Posterior vena cava (tissue), 2 donors: Measurements from ENCODE around the gene CLSTN3. TPM values are rescaled to one million over a fixed set of nuclear protein-coding genes. Genes with fewer than 3 reads are reported as not detected.

ENCODE experiments used
- DNase-seq: peaks from one replicate; pipeline ENCODE4 v3.0.0-alpha.2; 2020; ENCODE audit warnings: low spot score
- intact Hi-C, 2 donors: fragments of 100-400 bp; cut with DNase I; formaldehyde crosslinking; loops; one replicate each; pipeline versions ENCODE4 v1.14.1 to v1.14.2; 2022 to 2023
- long read RNA-seq, 2 donors: library from polyadenylated mRNA; unstranded; transcript quantifications; one replicate each; pipeline ENCODE4 v2.0.0, GENCODE V29; 2020 to 2021
- total RNA-seq, 2 donors: library from RNA; stranded (reverse); fragmentation: NEBNext Ultra II Directional; extraction: Animal tissue kit (Norgen Biotek cat#: 25700); gene quantifications; one replicate each; pipeline ENCODE4 v1.2.1, GENCODE V29; 2021
- donor health status: DM: yes; HTN: yes; CAD: no.
- donor health status: DM: yes; HTN: yes; CAD: no.

CLSTN3 gene
- total RNA-seq: 10 to 100 TPM; 31.0 to 31.7 TPM
- long read RNA-seq, donor 1, partial matches to known transcripts: 5 of 6 reads
- long read RNA-seq, donor 1, other reads (novel, unspliced or antisense): 1 of 6 reads
- long read RNA-seq, donor 2, partial matches to known transcripts: 12 of 13 reads
- long read RNA-seq, donor 2, other reads (novel, unspliced or antisense): 1 of 13 reads

GRCh38 chr12:7129872-7130691 is at the start of gene CLSTN3:
TSS of gene CLSTN3 (plus strand) at chr12:7130371. CDS start at chr12:7130649, 278 bp downstream.
- intact Hi-C loops: no loop called here
- peak; percentile 88 for DNase-seq

GRCh38 chr12:7081037-7081436 is 49.1 kb upstream of the CLSTN3 start:
- intact Hi-C loops: loop anchor here in 1 of 2 donors (10.0 kb wide), 1 partner anchor 116 kb away; no protein-coding TSS in a partner anchor
- no peak for DNase-seq

- intact Hi-C loops: loop anchor here in 1 of 2 donors (10.0 kb wide), 1 partner anchor 118 kb away; no protein-coding TSS in a partner anchor
Measured at GRCh38 chr12:7083125-7083524, 47.0 kb upstream of the CLSTN3 start.

GRCh38 chr12:7089196-7089871 is 40.8 kb upstream of the CLSTN3 start:
- intact Hi-C loops: loop anchor here in 1 of 2 donors (10.0 kb wide), 1 partner anchor 125 kb away; no protein-coding TSS in a partner anchor

More at GRCh38 chr12:7083125-7083524, 47.0 kb upstream of the CLSTN3 start:
- DNase-seq: no peak

GRCh38 chr12:7090222-7090998 is 39.8 kb upstream of the CLSTN3 start:
- DNase-seq: peak; percentile 80

More at GRCh38 chr12:7089196-7089871, 40.8 kb upstream of the CLSTN3 start:
- DNase-seq: no peak

GRCh38 chr12:7091171-7091570 is 39.0 kb upstream of the CLSTN3 start:
- intact Hi-C loops: loop anchor here in 1 of 2 donors (2.0 to 10.0 kb wide), 2 partner anchors 30 to 126 kb away; partner anchors contain the start of gene C1S
- no peak for DNase-seq

More at GRCh38 chr12:7090222-7090998, 39.8 kb upstream of the CLSTN3 start:
- intact Hi-C loops: loop anchor here in 1 of 2 donors (2.0 to 10.0 kb wide), 2 partner anchors 30 to 126 kb away; partner anchors contain the start of gene C1S

GRCh38 chr12:7091660-7092228 is 38.4 kb upstream of the CLSTN3 start:
- DNase-seq: peak; percentile 90
- intact Hi-C loops: loop anchor here in 1 of 2 donors (1.0 to 10.0 kb wide), 3 partner anchors 18 to 127 kb away; partner anchors contain the start of genes C1RL and C1S

GRCh38 chr12:7092229-7092985 is 37.8 kb upstream of the CLSTN3 start, which contains the start of gene C1R:
TSS of gene C1R (minus strand) at chr12:7092445. CDS start at chr12:7092388, 57 bp downstream.
- intact Hi-C loops: loop anchor here in 1 of 2 donors (1.0 to 10.0 kb wide), 2 partner anchors 17 to 128 kb away; partner anchors contain the start of gene C1RL
- DNase-seq: peak; percentile 96

GRCh38 chr12:7092986-7093460 is 37.1 kb upstream of the CLSTN3 start:
- intact Hi-C loops: loop anchor here in 1 of 2 donors (1.0 to 10.0 kb wide), 2 partner anchors 16 to 128 kb away; partner anchors contain the start of gene C1RL
- no peak for DNase-seq

- intact Hi-C loops: loop anchor here in 1 of 2 donors (10.0 kb wide), 1 partner anchor 129 kb away; no protein-coding TSS in a partner anchor
- DNase-seq: no peak
Measured at GRCh38 chr12:7093486-7093885, 36.7 kb upstream of the CLSTN3 start.

- no peak for DNase-seq
- intact Hi-C loops: loop anchor here in 1 of 2 donors (10.0 kb wide), 1 partner anchor 129 kb away; no protein-coding TSS in a partner anchor
Measured at GRCh38 chr12:7093892-7094291, 36.3 kb upstream of the CLSTN3 start.

- intact Hi-C loops: loop anchor here in 1 of 2 donors (10.0 kb wide), 1 partner anchor 131 kb away; no protein-coding TSS in a partner anchor
- DNase-seq: peak; percentile 78
Measured at GRCh38 chr12:7096006-7096932, 33.9 kb upstream of the CLSTN3 start.

GRCh38 chr12:7096979-7097378 is 33.2 kb upstream of the CLSTN3 start:
- intact Hi-C loops: loop anchor here in 1 of 2 donors (10.0 kb wide), 1 partner anchor 132 kb away; no protein-coding TSS in a partner anchor

GRCh38 chr12:7099290-7099996 is 30.7 kb upstream of the CLSTN3 start:
- no peak for DNase-seq
- intact Hi-C loops: loop anchor here in 1 of 2 donors (10.0 kb wide), 1 partner anchor 135 kb away; no protein-coding TSS in a partner anchor

More at GRCh38 chr12:7096979-7097378, 33.2 kb upstream of the CLSTN3 start:
- DNase-seq: peak; percentile 47

- no peak for DNase-seq
- intact Hi-C loops: no loop called here
Measured at GRCh38 chr12:7100239-7100638, 29.9 kb upstream of the CLSTN3 start.
